ENCODE measurements around the gene ZNF777. TPM values are rescaled to one million over a fixed set of nuclear protein-coding genes. Genes with fewer than 3 reads are reported as not detected.
"Not testable (repeated sequence)": the region's sequence is repeated elsewhere in the genome, so short reads cannot be mapped to it uniquely, and the experiment has no call there.

ZNF777 gene
- total RNA-seq, 1 donor from 2014 or later = 19.0 TPM

GRCh38 chr7:149456506-149457421 lies 4.1 kb downstream of the ZNF777 start:
- DNase-seq (ENCODE audit: low spot score) = no peak
- intact Hi-C loops (cut with micrococcal nuclease) = no loop called here
- Mint-ChIP-seq H3K4me1 (ENCODE audit: low read depth) (peaks cover 23% of the 10 kb centered on the region), H3K4me3 (no peak overlapping the region), H3K9me3 (no peaks in the 10 kb centered on the region), H3K27me3 (ENCODE audit: insufficient read depth) (peaks cover 3% of the 10 kb centered on the region), H3K27ac (no peak overlapping the region), H3K36me3 (ENCODE audit: low read depth) (peaks cover 14% of the 10 kb centered on the region)

GRCh38 chr7:149455175-149455950 lies 5.5 kb downstream of the ZNF777 start:
- Mint-ChIP-seq H3K36me3 (ENCODE audit: low read depth) (peaks cover 22% of the 10 kb centered on the region), H3K27me3 (ENCODE audit: insufficient read depth) (no peaks in the 10 kb centered on the region)
- intact Hi-C loops (cut with micrococcal nuclease) = no loop called here

GRCh38 chr7:149454750-149455149 lies 6.1 kb downstream of the ZNF777 start:
- Mint-ChIP-seq H3K9me3 (no peaks in the 10 kb centered on the region), H3K36me3 (ENCODE audit: low read depth) (peaks cover 25% of the 10 kb centered on the region), H3K27me3 (ENCODE audit: insufficient read depth) (no peaks in the 10 kb centered on the region), H3K27ac (no peak overlapping the region), H3K4me1 (ENCODE audit: low read depth) (peaks cover 16% of the 10 kb centered on the region), H3K4me3 (no peak overlapping the region)
- intact Hi-C loops (cut with micrococcal nuclease) = no loop called here
- no peak for DNase-seq (ENCODE audit: low spot score)

More at GRCh38 chr7:149455175-149455950, 5.5 kb downstream of the ZNF777 start:
- H3K4me3 Mint-ChIP-seq = no peak overlapping the region
- H3K27ac Mint-ChIP-seq = no peak overlapping the region
- no peak for DNase-seq (ENCODE audit: low spot score)
- peaks cover 16% of the 10 kb centered on the region for H3K4me1 Mint-ChIP-seq (ENCODE audit: low read depth)
- no peaks in the 10 kb centered on the region for H3K9me3 Mint-ChIP-seq

- H3K27me3 Mint-ChIP-seq (ENCODE audit: insufficient read depth) = no peaks in the 10 kb centered on the region
- no peak for DNase-seq (ENCODE audit: low spot score)
- intact Hi-C loops (cut with micrococcal nuclease) = no loop called here
- peaks cover 28% of the 10 kb centered on the region for H3K36me3 Mint-ChIP-seq (ENCODE audit: low read depth)
- H3K9me3 Mint-ChIP-seq = no peaks in the 10 kb centered on the region
- peaks cover 14% of the 10 kb centered on the region for H3K4me1 Mint-ChIP-seq (ENCODE audit: low read depth)
- no peak overlapping the region for H3K4me3 Mint-ChIP-seq
- no peak overlapping the region for H3K27ac Mint-ChIP-seq
Observed at GRCh38 chr7:149454006-149454405, 6.9 kb downstream of the ZNF777 start.

- H3K27me3 Mint-ChIP-seq (ENCODE audit: insufficient read depth) = no peaks in the 10 kb centered on the region
- no peak for DNase-seq (ENCODE audit: low spot score)
- H3K4me3 Mint-ChIP-seq = no peak overlapping the region
- H3K36me3 Mint-ChIP-seq (ENCODE audit: low read depth) = peaks cover 38% of the 10 kb centered on the region
- intact Hi-C loops (cut with micrococcal nuclease) = no loop called here
- H3K4me1 Mint-ChIP-seq (ENCODE audit: low read depth) = no peaks in the 10 kb centered on the region
- no peak overlapping the region for H3K27ac Mint-ChIP-seq
- no peaks in the 10 kb centered on the region for H3K9me3 Mint-ChIP-seq
Observed at GRCh38 chr7:149450821-149451220, 10.0 kb downstream of the ZNF777 start.

- Mint-ChIP-seq H3K36me3 (ENCODE audit: low read depth) (peaks cover 39% of the 10 kb centered on the region), H3K9me3 (no peaks in the 10 kb centered on the region), H3K27ac (no peak overlapping the region), H3K4me1 (ENCODE audit: low read depth) (no peaks in the 10 kb centered on the region), H3K27me3 (ENCODE audit: insufficient read depth) (no peaks in the 10 kb centered on the region), H3K4me3 (no peak overlapping the region)
- no peak for DNase-seq (ENCODE audit: low spot score)
- intact Hi-C loops (cut with micrococcal nuclease) = no loop called here
Observed at GRCh38 chr7:149449897-149450296, 11.0 kb downstream of the ZNF777 start.

GRCh38 chr7:149448961-149449360 lies 11.9 kb downstream of the ZNF777 start:
- H3K4me1 Mint-ChIP-seq (ENCODE audit: low read depth) = no peaks in the 10 kb centered on the region
- H3K27ac Mint-ChIP-seq = no peak overlapping the region
- no peak overlapping the region for H3K4me3 Mint-ChIP-seq
- peaks cover 41% of the 10 kb centered on the region for H3K36me3 Mint-ChIP-seq (ENCODE audit: low read depth)
- no peak for DNase-seq (ENCODE audit: low spot score)
- H3K9me3 Mint-ChIP-seq = no peaks in the 10 kb centered on the region
- no peaks in the 10 kb centered on the region for H3K27me3 Mint-ChIP-seq (ENCODE audit: insufficient read depth)
- intact Hi-C loops (cut with micrococcal nuclease) = no loop called here

GRCh38 chr7:149446026-149446425 lies 14.8 kb downstream of the ZNF777 start:
- H3K27ac Mint-ChIP-seq; H3K27me3 Mint-ChIP-seq (ENCODE audit: insufficient read depth); H3K9me3 Mint-ChIP-seq; H3K4me1 Mint-ChIP-seq (ENCODE audit: low read depth); DNase-seq (ENCODE audit: low spot score); H3K4me3 Mint-ChIP-seq; intact Hi-C loops (cut with micrococcal nuclease): not testable (repeated sequence)
- H3K36me3 Mint-ChIP-seq (ENCODE audit: low read depth) = peaks cover 34% of the 10 kb centered on the region

GRCh38 chr7:149444287-149444686 lies 16.6 kb downstream of the ZNF777 start:
- Mint-ChIP-seq H3K9me3 (no peaks in the 10 kb centered on the region), H3K27me3 (ENCODE audit: insufficient read depth) (no peaks in the 10 kb centered on the region), H3K4me1 (ENCODE audit: low read depth) (peaks cover 16% of the 10 kb centered on the region), H3K4me3 (no peak overlapping the region), H3K27ac (no peak overlapping the region), H3K36me3 (ENCODE audit: low read depth) (peaks cover 25% of the 10 kb centered on the region)
- DNase-seq (ENCODE audit: low spot score) = no peak
- intact Hi-C loops (cut with micrococcal nuclease) = no loop called here

GRCh38 chr7:149443523-149443922 lies 17.3 kb downstream of the ZNF777 start:
- H3K27me3 Mint-ChIP-seq (ENCODE audit: insufficient read depth) = no peaks in the 10 kb centered on the region

GRCh38 chr7:149442924-149443323 lies 17.9 kb downstream of the ZNF777 start:
- DNase-seq (ENCODE audit: low spot score) = no peak
- Mint-ChIP-seq H3K4me1 (ENCODE audit: low read depth) (peaks cover 18% of the 10 kb centered on the region), H3K36me3 (ENCODE audit: low read depth) (peaks cover 28% of the 10 kb centered on the region), H3K4me3 (no peak overlapping the region), H3K27ac (no peak overlapping the region), H3K27me3 (ENCODE audit: insufficient read depth) (no peaks in the 10 kb centered on the region), H3K9me3 (no peaks in the 10 kb centered on the region)
- intact Hi-C loops (cut with micrococcal nuclease) = no loop called here

More at GRCh38 chr7:149443523-149443922, 17.3 kb downstream of the ZNF777 start:
- no peak for DNase-seq (ENCODE audit: low spot score)
- intact Hi-C loops (cut with micrococcal nuclease) = no loop called here
- Mint-ChIP-seq H3K4me3 (no peak overlapping the region), H3K36me3 (ENCODE audit: low read depth) (peaks cover 28% of the 10 kb centered on the region), H3K9me3 (no peaks in the 10 kb centered on the region), H3K4me1 (ENCODE audit: low read depth) (peaks cover 18% of the 10 kb centered on the region), H3K27ac (no peak overlapping the region)

GRCh38 chr7:149440222-149440621 lies 20.6 kb downstream of the ZNF777 start:
- Mint-ChIP-seq H3K36me3 (ENCODE audit: low read depth) (peaks cover 25% of the 10 kb centered on the region), H3K4me3 (no peak overlapping the region), H3K27ac (peak overlapping the region; percentile 14), H3K9me3 (no peaks in the 10 kb centered on the region), H3K27me3 (ENCODE audit: insufficient read depth) (no peaks in the 10 kb centered on the region), H3K4me1 (ENCODE audit: low read depth) (peaks cover 18% of the 10 kb centered on the region)
- DNase-seq (ENCODE audit: low spot score) = no peak
- intact Hi-C loops (cut with micrococcal nuclease) = no loop called here

GRCh38 chr7:149436358-149436757 lies 24.5 kb downstream of the ZNF777 start:
- no peak overlapping the region for H3K4me3 Mint-ChIP-seq
- no peaks in the 10 kb centered on the region for H3K27me3 Mint-ChIP-seq (ENCODE audit: insufficient read depth)
- no peak for DNase-seq (ENCODE audit: low spot score)
- H3K9me3 Mint-ChIP-seq = no peaks in the 10 kb centered on the region
- intact Hi-C loops (cut with micrococcal nuclease) = no loop called here
- H3K27ac Mint-ChIP-seq = no peak overlapping the region
- H3K36me3 Mint-ChIP-seq (ENCODE audit: low read depth) = peaks cover 30% of the 10 kb centered on the region
- peaks cover 18% of the 10 kb centered on the region for H3K4me1 Mint-ChIP-seq (ENCODE audit: low read depth)
